ENCODE data around the gene METTL5. TPM values are rescaled to one million over a fixed set of nuclear protein-coding genes. Genes with fewer than 3 reads are reported as not detected.

Gene METTL5
- total RNA-seq, 1 donor from 2014 or later: 36.8 TPM

DNA sequence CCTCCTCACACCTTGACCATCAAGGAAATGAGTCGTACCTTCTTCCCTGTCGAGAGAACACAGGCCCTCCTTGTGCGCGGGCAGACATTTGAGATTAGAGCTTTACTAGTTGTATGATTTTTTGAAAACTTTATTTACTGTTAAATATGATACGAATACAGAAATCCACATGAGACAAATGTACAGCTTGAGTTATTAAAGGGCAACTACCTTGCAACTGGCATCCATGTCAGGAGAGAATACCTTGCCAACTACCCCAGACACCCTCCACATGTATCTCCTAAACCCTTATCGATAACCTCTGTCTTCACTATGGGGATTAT, 62.8 kb downstream of the METTL5 start:
- Mint-ChIP-seq H3K36me3 (ENCODE audit: low read depth, unreplicated experiment) (peaks cover 12% of the 10 kb centered on the region), H3K27me3 (ENCODE audit: unreplicated experiment) (no peaks in the 10 kb centered on the region), H3K4me1 (ENCODE audit: unreplicated experiment) (no peaks in the 10 kb centered on the region), H3K27ac (ENCODE audit: unreplicated experiment) (no peak overlapping the region), H3K4me3 (ENCODE audit: unreplicated experiment) (no peak overlapping the region), H3K9me3 (ENCODE audit: unreplicated experiment) (no peaks in the 10 kb centered on the region)
- no peak for TF ChIP-seq CTCF (IDR thresholded peaks at IDR 0.05; ENCODE audit: unreplicated experiment)
- DNase-seq (ENCODE audit: low spot score): no peak

Other genes starting within 250 kb of the METTL5 start
- gene PPIG, start 240.6 kb downstream of the METTL5 start, total RNA-seq (ENCODE audit: unreplicated experiment): 50.8 TPM
- gene CFAP210, start 130.5 kb downstream of the METTL5 start, total RNA-seq (ENCODE audit: unreplicated experiment): 0.41 TPM
- gene PHOSPHO2, start 130.4 kb downstream of the METTL5 start, total RNA-seq (ENCODE audit: unreplicated experiment): 10.5 TPM
- 22.1 TPM for gene KLHL23, start 91.1 kb downstream of the METTL5 start, total RNA-seq (ENCODE audit: unreplicated experiment)
- 109 TPM for gene SSB, start 26.0 kb downstream of the METTL5 start, total RNA-seq (ENCODE audit: unreplicated experiment)
- 23.4 TPM for gene UBR3, start 2.5 kb upstream of the METTL5 start, total RNA-seq (ENCODE audit: unreplicated experiment)

Data from endothelial cell (in vitro differentiated cells).